ENCODE data around the gene OR2S2.
"Not testable (repeated sequence)": the region's sequence is repeated elsewhere in the genome, so short reads cannot be mapped to it uniquely, and the experiment has no call there.

DNA sequence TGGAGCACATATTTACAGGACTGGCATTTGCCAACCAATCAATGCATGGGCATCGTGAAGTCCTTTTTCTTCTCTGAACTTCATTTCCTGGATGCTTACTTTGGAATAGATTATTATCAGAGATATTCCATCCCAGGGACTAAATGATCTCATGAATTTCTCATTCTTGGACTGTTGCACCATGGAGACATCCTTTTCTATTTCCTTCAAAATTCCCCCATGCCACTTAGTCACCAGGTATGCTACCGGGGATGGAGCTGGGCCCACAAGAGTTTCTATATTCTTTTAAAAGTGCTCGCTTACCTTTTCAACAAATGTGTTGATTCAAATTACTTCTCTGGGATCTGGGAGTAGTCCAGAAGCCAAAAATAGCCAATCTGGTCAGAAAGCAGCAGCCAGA is 35.2 kb upstream of the OR2S2 start:
- TF ChIP-seq, protein P1, sequence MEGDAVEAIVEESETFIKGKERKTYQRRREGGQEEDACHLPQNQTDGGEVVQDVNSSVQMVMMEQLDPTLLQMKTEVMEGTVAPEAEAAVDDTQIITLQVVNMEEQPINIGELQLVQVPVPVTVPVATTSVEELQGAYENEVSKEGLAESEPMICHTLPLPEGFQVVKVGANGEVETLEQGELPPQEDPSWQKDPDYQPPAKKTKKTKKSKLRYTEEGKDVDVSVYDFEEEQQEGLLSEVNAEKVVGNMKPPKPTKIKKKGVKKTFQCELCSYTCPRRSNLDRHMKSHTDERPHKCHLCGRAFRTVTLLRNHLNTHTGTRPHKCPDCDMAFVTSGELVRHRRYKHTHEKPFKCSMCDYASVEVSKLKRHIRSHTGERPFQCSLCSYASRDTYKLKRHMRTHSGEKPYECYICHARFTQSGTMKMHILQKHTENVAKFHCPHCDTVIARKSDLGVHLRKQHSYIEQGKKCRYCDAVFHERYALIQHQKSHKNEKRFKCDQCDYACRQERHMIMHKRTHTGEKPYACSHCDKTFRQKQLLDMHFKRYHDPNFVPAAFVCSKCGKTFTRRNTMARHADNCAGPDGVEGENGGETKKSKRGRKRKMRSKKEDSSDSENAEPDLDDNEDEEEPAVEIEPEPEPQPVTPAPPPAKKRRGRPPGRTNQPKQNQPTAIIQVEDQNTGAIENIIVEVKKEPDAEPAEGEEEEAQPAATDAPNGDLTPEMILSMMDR (IDR thresholded peaks at IDR 0.05) = not testable (repeated sequence)
- TF ChIP-seq ZFX (IDR thresholded peaks at IDR 0.05; ENCODE audit: borderline replicate concordance) = not testable (repeated sequence)

Measured in 22Rv1 (cell line).